ENCODE results near the gene MIP.
"Not testable (repeated sequence)": the region's sequence is repeated elsewhere in the genome, so short reads cannot be mapped to it uniquely, and the experiment has no call there.

The MIP gene

GRCh38 chr12:56468216-56469006, 14.0 kb upstream of the MIP start, which contains the start of gene SPRYD4:
Gene SPRYD4 (plus strand): TSS chr12:56468578. CDS start chr12:56468592, 14 bp downstream.
- DNase-seq (ENCODE audit: low read depth) = peak; percentile 80

GRCh38 chr12:56462565-56462964, 8.1 kb upstream of the MIP start:
- DNase-seq (ENCODE audit: low read depth) = no peak

- peak; percentile 18 for DNase-seq (ENCODE audit: low read depth)
Measured at GRCh38 chr12:56461235-56462159, 7.0 kb upstream of the MIP start.

- DNase-seq (ENCODE audit: low read depth) = no peak
Measured at GRCh38 chr12:56457817-56458216, 3.4 kb upstream of the MIP start.

- DNase-seq (ENCODE audit: low read depth) = no peak
Measured at GRCh38 chr12:56451147-56451546, 3.3 kb downstream of the MIP start.

- DNase-seq (ENCODE audit: low read depth) = no peak
Measured at GRCh38 chr12:56450241-56450640, 4.2 kb downstream of the MIP start.

GRCh38 chr12:56449622-56449984, 4.9 kb downstream of the MIP start:
- no peak for DNase-seq (ENCODE audit: low read depth)

- peak; percentile 85 for DNase-seq (ENCODE audit: low read depth)
Measured at GRCh38 chr12:56448860-56449621, 5.4 kb downstream of the MIP start, which contains the start of gene TIMELESS. Gene TIMELESS (minus strand): TSS chr12:56449426. CDS start chr12:56434170, 15,256 bp downstream.

GRCh38 chr12:56443208-56443607, 11.2 kb downstream of the MIP start:
- DNase-seq (ENCODE audit: low read depth) = not testable (repeated sequence)

DNA sequence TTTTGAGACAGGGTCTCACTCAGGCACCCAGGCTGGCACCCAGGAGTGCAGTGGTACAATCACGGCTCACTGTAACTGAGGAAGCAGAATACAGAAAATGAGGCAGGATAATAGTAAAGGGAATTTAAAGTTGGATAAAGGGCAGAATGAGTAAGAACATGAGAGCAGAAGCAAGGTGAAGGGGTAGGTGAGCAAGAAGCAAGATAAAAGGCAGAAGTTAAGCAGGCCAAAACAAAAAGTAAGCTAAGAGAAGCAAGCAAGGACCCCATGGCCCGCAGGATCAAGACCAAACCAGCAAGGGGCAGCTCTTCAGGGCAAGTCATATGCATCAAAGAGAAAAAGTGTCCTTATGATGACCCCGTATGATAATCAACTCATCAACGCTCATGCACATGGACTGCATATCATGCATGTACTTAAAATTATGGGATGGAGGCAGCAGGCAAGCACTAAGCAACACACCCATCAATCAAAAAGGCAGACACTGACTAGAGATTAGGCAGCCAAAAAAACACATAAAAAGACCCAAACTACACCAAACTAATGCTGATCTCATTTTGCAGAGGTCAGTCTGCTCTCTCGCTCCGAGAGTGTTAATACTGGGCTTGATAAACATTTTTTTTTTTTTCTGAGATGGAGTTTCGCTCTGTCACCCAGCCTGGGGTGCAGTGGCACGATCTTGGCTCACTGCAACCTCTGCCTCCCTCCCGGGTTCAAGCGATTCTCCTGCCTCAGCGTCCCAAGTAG, 16.9 kb downstream of the MIP start:
- no peak for DNase-seq (ENCODE audit: low read depth)

- DNase-seq (ENCODE audit: low read depth) = no peak
Measured at GRCh38 chr12:56434828-56435227, 19.6 kb downstream of the MIP start.

DNA sequence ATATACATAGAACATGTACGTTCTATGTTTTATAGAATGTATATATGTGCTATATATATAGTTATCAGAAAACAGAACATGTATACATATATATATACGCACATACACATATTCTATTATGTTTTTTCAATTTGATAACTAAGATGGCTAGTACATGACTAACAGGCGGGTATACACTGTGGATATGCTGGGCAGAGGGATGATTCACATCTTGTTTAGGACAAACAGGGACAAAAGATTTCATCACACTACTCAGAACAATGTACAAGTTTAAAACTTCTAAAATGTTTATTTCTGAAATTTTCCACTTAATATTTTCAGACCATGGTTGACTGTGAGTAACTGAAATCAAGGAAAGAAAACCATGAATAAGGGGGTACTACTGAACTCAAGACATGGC, 22.6 kb downstream of the MIP start:
- DNase-seq (ENCODE audit: low read depth) = no peak

- DNase-seq (ENCODE audit: low read depth) = no peak
Measured at GRCh38 chr12:56431288-56431687, 23.2 kb downstream of the MIP start.

GRCh38 chr12:56425940-56426438, 28.5 kb downstream of the MIP start:
- DNase-seq (ENCODE audit: low read depth) = no peak

GRCh38 chr12:56425193-56425592, 29.3 kb downstream of the MIP start:
- no peak for DNase-seq (ENCODE audit: low read depth)

GRCh38 chr12:56420411-56420810, 34.0 kb downstream of the MIP start:
- no peak for DNase-seq (ENCODE audit: low read depth)

DNA sequence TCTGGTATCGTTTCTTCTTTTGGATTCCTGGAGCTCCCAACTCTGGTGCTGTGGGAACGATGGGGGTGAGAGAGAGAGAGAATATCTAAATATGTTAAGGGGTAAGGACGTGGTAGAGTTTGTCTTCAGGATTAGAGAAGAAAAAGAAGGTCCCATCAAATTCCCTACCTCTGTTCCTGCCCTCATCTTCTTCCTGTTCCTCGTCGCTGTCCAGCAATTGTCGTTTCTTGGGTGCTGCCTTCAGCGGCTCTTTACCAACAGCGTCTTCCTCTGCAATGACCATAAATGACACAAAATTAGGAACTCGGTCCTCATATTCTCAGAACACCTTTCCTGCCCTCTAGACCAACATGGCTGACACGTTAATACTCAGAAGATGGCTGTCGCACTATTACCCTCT, 36.7 kb downstream of the MIP start:
- DNase-seq (ENCODE audit: low read depth) = no peak

DNA sequence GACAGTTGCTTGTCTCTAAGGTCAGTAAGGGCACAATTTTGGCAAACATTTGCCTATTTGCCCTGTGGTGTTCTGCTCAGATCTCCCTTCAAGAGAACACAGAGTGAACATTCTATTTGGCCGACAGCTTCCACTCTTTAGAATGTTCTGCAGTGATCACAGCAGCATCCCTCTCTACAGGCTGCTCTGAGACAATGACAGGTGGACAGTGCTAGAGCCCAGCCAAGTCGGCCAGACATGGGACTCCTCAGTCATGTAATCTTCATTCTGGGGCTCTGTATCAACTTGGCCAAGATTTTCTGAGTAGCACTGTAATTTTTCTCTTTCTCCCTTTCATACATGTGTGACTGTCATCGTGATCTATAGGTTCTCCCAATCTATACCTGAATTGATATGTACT, 40.1 kb downstream of the MIP start:
- no peak for DNase-seq (ENCODE audit: low read depth)

DNA sequence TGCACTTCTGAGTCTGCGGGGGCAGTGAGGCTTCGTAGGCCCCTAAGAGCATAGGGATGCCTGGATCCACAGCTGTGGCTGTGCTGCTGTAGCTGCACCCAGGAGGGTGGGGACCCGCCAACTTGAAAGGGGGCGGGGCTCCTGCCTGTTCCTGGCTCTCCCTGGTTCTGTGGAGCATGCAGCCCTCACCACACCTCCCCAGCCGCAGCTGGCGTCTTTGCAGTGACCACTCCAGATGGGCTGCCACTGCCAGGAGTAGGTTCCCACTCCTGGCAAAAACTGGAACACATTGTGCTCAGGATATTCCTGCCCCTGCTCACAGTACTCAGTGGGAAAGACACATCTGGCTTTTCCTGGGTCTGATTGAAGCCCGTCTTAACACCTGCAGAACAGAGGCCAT, 41.1 kb downstream of the MIP start:
- DNase-seq (ENCODE audit: low read depth) = no peak

- DNase-seq (ENCODE audit: low read depth) = no peak
Measured at GRCh38 chr12:56411781-56412639, 42.4 kb downstream of the MIP start.
